NCI-H2171 (cell line): ENCODE measurements around the gene MLXIPL.
"Not testable (repeated sequence)": the region's sequence is repeated elsewhere in the genome, so short reads cannot be mapped to it uniquely, and the experiment has no call there.

Experiments used
- DNase-seq: peaks from one replicate; lab custom pipeline; 2025; lab: John Stamatoyannopoulos, UW

MLXIPL gene

GRCh38 chr7:73582664-73583202 is 41.6 kb downstream of the MLXIPL start:
- no peak for DNase-seq

- not testable (repeated sequence) for DNase-seq
Measured at GRCh38 chr7:73581006-73581405, 43.3 kb downstream of the MLXIPL start.

GRCh38 chr7:73578342-73579128 is 45.8 kb downstream of the MLXIPL start, which contains the start of gene TBL2:
TBL2 (minus strand) TSS chr7:73578579; CDS start chr7:73578549, 30 bp downstream.
- peak; percentile 100 for DNase-seq

DNA sequence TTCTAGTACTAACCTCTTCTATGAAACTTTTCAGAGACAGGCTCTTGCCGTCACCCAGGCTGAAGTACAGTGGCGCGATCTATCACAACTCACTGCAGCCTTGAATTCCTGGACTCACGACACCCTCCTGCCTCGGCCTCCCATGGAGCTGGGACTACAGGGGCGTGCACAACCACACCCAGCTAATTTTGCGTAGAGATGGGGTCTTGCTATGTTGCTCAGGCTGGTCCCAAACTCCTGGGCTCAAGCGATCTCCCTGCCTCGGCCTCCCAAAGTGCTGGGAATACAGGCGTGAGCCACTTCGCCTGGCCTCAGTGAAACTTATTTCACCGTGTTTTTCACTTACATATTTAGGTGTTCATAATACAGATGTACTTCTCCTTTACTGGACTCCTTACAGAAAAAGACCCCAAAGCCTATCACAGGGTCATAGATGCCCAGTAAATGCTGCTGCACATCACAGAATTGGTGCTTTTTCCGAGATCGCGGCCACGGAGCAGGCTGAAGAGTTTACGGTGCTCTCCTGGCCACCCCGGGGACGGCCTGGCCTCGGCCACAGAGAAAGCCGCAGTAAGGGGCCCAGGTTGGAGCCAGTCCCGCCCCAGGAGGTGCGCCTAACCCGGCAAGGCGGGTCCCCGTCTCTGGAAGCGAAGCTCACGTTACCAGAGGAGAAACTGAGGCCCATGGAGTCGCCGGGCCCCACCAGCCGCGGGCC is 46.5 kb downstream of the MLXIPL start:
- DNase-seq: no peak

- no peak for DNase-seq
Measured at GRCh38 chr7:73573791-73574190, 50.5 kb downstream of the MLXIPL start.

- no peak for DNase-seq
Measured at GRCh38 chr7:73573276-73573675, 51.0 kb downstream of the MLXIPL start.

DNA sequence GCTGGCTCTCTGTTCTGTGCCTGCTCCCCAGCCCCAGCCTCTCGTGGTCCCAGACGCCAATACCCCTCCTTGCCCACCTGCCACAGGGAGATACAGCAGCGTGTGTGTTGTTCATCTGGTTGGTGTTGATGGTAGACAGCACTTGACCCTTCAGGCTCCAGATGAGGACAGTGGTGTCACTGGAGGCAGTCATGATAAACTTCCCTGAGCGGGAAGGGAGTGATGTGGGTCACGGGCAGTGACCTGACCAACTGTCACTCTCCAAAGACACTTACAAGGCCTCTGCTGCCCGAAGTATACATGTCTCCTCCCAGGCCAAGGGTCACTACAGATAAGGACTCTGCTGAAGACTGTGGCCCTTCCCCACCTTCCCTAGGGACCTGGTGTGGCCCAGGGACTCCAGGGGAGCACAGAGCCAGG is 51.5 kb downstream of the MLXIPL start:
- no peak for DNase-seq

GRCh38 chr7:73570977-73571376 is 53.3 kb downstream of the MLXIPL start:
- DNase-seq: no peak

DNA sequence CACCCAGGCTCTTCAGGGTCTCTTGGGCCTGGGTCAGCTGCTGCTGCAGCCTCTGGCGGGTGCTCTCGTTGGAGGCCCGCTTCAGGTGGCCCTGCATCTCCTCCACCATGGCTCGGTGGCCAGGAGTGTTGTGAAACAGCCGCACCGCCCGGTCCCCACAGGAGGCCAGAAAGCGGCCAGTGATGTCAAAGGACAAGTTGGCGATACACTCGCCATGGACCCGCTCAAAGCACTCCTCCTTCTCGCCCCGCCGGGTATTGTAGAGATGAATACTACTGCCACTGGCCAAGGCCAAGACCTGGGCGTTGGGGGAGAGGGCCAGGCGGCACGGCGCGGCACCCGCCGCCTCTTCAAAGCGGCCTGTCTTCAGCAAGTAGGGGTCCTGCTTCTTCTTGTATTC is 53.8 kb downstream of the MLXIPL start:
- no peak for DNase-seq

- no peak for DNase-seq
Measured at GRCh38 chr7:73569042-73569608, 55.2 kb downstream of the MLXIPL start.

DNA sequence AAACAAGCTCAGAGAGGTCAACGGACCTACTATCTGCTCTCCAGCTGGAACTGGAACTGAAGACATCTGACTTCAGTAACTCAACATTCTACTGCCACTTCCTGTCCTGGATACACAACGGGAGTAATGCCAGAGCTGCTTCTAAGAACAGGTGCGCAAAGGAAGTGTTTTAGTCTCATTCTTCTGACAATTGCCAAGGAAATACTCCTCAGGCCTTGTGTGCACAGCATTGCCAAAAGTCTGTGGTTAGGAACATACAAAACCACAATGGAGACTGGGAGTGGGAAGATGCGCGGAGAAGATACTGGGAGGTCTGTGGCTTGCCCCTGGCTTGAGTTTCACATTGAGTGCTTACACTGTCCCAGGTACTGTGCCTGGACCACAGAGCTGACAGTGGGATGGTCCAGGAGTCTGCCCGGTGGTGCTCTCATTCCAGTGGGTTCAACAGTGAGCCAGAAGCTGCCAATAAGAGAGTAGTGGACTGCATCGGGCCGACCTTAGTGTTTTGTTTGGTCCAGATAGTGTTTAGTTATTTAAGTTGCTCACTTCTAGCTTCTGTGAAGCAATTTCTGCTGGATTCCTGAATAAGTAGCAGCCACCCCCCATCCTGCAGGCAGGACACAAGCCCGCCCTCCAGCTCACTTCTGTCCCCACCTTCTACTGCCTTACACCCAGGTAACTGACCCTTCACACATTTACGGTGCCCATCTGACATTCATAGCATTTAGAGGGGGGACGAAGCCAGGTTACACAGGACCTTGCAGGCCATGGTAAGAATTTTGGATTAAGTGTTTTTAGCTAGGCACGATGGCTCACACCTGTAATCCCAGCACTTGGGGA is 56.3 kb downstream of the MLXIPL start:
- no peak for DNase-seq

DNA sequence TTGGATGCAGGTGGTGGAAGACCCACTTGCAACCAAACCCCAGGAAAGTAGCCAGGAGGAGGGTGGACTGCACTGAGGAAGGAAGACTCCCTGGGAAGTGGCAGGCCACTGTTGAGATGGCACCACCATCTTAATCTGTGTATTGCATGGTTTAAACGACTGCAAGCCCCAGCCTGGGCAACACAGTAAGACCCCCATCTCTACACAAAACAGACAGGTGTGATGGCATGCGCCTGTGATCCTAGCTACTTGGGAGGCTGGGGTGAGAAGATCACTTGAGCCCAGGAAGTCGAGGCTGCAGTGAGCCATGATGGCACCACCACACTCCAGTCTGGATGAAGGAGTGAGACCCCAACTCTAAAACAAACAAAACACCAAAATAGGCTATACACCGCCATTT is 57.2 kb downstream of the MLXIPL start:
- DNase-seq: no peak

- not testable (repeated sequence) for DNase-seq
Measured at GRCh38 chr7:73566431-73566830, 57.9 kb downstream of the MLXIPL start.

GRCh38 chr7:73565675-73566340 is 58.5 kb downstream of the MLXIPL start:
- no peak for DNase-seq

DNA sequence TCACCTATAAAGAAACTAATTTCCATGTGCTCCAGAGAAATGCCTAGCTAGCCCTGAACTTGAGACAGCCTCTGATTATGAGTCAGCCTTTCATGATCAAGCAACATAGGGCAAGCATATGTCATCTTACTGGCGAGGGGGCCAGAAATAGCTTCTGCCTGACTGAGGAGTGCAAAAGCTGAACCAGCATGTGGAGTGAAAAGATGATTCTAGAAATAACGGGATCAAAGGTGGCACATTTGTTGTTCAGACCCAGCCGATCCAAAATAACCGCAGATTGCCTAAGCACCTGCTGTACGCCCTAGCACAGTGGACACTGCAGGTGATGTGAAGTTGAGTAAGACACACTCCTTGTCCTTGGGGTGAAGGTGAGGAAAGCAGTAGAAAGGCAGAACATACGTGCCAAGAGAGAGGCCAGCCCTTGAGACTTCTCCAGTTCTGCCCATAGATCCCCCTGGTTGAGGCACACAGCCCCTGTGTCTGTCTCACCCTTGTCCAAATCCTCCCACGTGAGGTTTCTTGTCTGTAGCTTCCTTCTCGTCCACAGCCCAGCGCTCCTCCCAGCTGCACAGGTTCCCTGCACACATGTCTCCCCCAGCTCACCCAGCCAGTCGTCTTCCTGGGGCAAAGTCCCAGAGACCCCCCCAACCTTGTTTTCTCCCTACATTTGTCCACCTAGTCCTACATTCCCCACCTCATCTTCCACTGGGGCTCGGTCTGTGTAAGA is 64.0 kb downstream of the MLXIPL start:
- DNase-seq: peak; percentile 10

- peak; percentile 62 for DNase-seq
Measured at GRCh38 chr7:73557397-73558257, 66.7 kb downstream of the MLXIPL start, which contains the start of gene BCL7B. BCL7B (minus strand) TSS chr7:73557690; CDS start chr7:73557578, 112 bp downstream.

GRCh38 chr7:73557108-73557396 is 67.3 kb downstream of the MLXIPL start:
- peak; percentile 86 for DNase-seq

DNA sequence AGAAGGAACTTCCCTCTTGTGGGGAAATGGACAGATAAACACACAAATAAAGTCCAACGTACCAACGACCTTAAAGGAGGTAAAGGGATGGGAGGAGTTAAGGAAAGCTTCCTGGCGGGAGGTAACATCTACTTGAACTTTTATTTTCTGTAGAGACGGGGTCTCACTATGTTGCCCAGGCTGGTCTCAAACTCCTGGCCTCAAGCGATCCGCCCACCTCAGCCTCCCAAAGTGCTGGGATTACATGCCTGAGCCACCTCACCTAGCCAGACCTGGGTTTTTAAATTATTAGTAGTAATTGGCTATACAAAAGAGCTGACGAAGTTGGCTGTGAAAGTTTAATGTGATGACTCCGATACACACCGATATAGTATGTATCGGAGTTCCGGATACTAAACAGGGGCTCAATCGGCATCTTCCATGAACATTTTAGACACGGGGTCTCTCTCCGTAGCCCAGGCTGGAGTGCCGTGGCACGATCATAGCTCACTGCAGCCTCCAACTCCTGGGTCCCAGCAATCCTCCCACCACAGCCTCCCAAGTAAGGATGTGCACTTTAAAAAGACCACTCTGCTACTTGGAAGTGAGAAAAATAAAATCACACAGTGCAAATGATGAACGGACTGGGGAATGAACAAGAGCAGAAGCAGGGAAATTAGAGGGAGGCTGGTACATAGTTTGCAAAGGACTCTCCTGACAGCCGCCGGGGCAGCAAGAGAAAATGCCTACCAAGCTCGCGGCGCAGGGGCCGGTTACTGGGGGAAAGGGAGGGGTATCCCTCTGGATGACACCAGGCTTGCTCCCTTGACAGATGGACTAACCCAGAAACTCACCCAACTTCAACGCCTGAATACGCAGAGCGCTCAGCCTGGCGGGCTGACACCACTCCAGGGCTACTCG is 67.9 kb downstream of the MLXIPL start:
- no peak for DNase-seq
